H1 (cell line): ENCODE results near the gene DRD1. TPM values are rescaled to one million over a fixed set of nuclear protein-coding genes. Genes with fewer than 3 reads are reported as not detected.

Experiments
- CTCF ChIA-PET: fragments of 300-600 bp; sonication (Branson Sonifier 250); formaldehyde crosslinking; loops from one replicate; lab custom pipeline; 2021; ENCODE audit not compliant: partially characterized antibody; lab: Charles Lee
- POLR2A ChIA-PET: fragments of 300-600 bp; sonication (Branson Sonifier 250); formaldehyde crosslinking; loops from one replicate; lab custom pipeline; 2021; ENCODE audit warnings: inconsistent platforms; ENCODE audit not compliant: partially characterized antibody; lab: Charles Lee
- DNase-seq, 2 experiments: peaks; one replicate each; pipeline versions ENCODE4 v3.0.0 to v3.0.0-alpha.2; 2010 to 2022; ENCODE audit warnings: low spot score in 2 of 2, low read depth in 1 of 2, mixed read lengths in 1 of 2
- FAIRE-seq: peaks from 2 replicates; lab custom pipeline; 2011; peaks lifted over from hg19 to GRCh38; lab: Jason Lieb, UNC
- H2AFZ ChIP-seq: 2 replicates; pipeline ENCODE4 v1.8.1; 2012; ENCODE audit warnings: low read length, inconsistent platforms
- H2AK5ac ChIP-seq: 2 replicates; pipeline ENCODE4 v1.6.1; 2013; ENCODE audit warnings: low read depth, low read length
- H2BK120ac ChIP-seq: replicated peaks from 2 replicates; pipeline ENCODE3; 2013; ENCODE audit warnings: low read depth, low read length, inconsistent platforms
- H2BK12ac ChIP-seq: 2 replicates; pipeline ENCODE4 v1.6.1; 2013; ENCODE audit warnings: low read depth, low read length
- H2BK15ac ChIP-seq: 2 replicates; pipeline ENCODE4 v1.6.1; 2013; ENCODE audit warnings: low read length
- H2BK20ac ChIP-seq: 2 replicates; pipeline ENCODE4 v1.6.1; 2013; ENCODE audit warnings: low read length
- H2BK5ac ChIP-seq: 2 replicates; pipeline ENCODE4 v1.6.1; 2013; ENCODE audit warnings: low read depth, low read length
- H3K14ac ChIP-seq: 2 replicates; pipeline ENCODE4 v1.6.1; 2013; ENCODE audit warnings: inconsistent platforms; ENCODE audit not compliant: insufficient read length
- H3K18ac ChIP-seq: 2 replicates; pipeline ENCODE4 v1.6.1; 2013; ENCODE audit warnings: low read length; ENCODE audit errors: extremely low read depth
- H3K23ac ChIP-seq: 2 replicates; pipeline ENCODE4 v1.6.1; 2013; ENCODE audit warnings: inconsistent platforms; ENCODE audit not compliant: insufficient read length
- H3K23me2 ChIP-seq: 2 replicates; pipeline ENCODE4 v1.6.1; 2013; ENCODE audit warnings: low read depth, low read length
- H3K27ac ChIP-seq: 2 replicates; pipeline ENCODE4 v1.6.1; 2011; ENCODE audit warnings: low read depth, low read length, inconsistent platforms
- H3K27me3 ChIP-seq, 4 experiments: replicated peaks in 1 of 4; 1 replicate in 1 of 4; 2 replicates in 3 of 4; pipeline versions ENCODE4 v1.6.1 to v1.8.1; 2011 to 2013; ENCODE audit warnings: low read length in 3 of 4, mild to moderate bottlenecking in 3 of 4, inconsistent platforms in 2 of 4, mixed read lengths in 2 of 4, moderate library complexity in 1 of 4; ENCODE audit not compliant: control insufficient read depth in 3 of 4, insufficient read depth in 3 of 4; ENCODE audit errors: extremely low read depth in 1 of 4
- H3K36me3 ChIP-seq, 4 experiments: 2 replicates each; pipeline versions ENCODE4 v1.6.1 to v1.8.1; 2011 to 2013; ENCODE audit warnings: mild to moderate bottlenecking in 4 of 4, low read length in 3 of 4, moderate library complexity in 2 of 4, control low read depth in 1 of 4, inconsistent platforms in 1 of 4; ENCODE audit not compliant: insufficient read depth in 4 of 4, control insufficient read depth in 2 of 4
- H3K4ac ChIP-seq: replicated peaks from 2 replicates; pipeline ENCODE3; 2013; ENCODE audit warnings: low read length, low read depth, mixed read lengths, inconsistent platforms; ENCODE audit not compliant: insufficient read length
- H3K4me1 ChIP-seq, 4 experiments: replicated peaks in 1 of 4; 1 replicate in 1 of 4; 2 replicates in 3 of 4; pipeline versions ENCODE4 v1.6.1 to v1.8.1; 2011 to 2013; ENCODE audit warnings: low read length in 3 of 4, inconsistent platforms in 2 of 4, mixed read lengths in 1 of 4; ENCODE audit not compliant: insufficient read depth in 4 of 4, control insufficient read depth in 3 of 4
- H3K4me2 ChIP-seq, 2 experiments: 2 replicates each; pipeline versions ENCODE4 v1.6.1 to v1.8.1; 2011 to 2013; ENCODE audit warnings: low read depth in 2 of 2, low read length in 2 of 2, control low read depth in 1 of 2, inconsistent platforms in 1 of 2, mild to moderate bottlenecking in 1 of 2; ENCODE audit not compliant: insufficient read depth in 1 of 2
- H3K4me3 ChIP-seq, 4 experiments: fragments of 200-600, 300-600 bp in 1 of 4; sonication (generic), shearing (Covaris generic), sonication (Bioruptor Twin) in 1 of 4; 2 replicates each; pipeline versions ENCODE4 v1.5.1 to v1.8.1; 2011 to 2016; ENCODE audit warnings: low read length in 4 of 4, low read depth in 3 of 4, control low read depth in 2 of 4, inconsistent platforms in 2 of 4, mild to moderate bottlenecking in 2 of 4, mixed read lengths in 1 of 4, moderate library complexity in 1 of 4; ENCODE audit not compliant: insufficient read depth in 2 of 4; ENCODE audit errors: extremely low read depth in 1 of 4
- H3K56ac ChIP-seq: replicated peaks from 2 replicates; pipeline ENCODE3; 2013; ENCODE audit warnings: low read depth, mild to moderate bottlenecking, mixed read lengths, low read length, inconsistent platforms; ENCODE audit not compliant: insufficient read length
- H3K79me1 ChIP-seq: 2 replicates; pipeline ENCODE4 v1.6.1; 2013; ENCODE audit warnings: low read depth, low read length, control low read depth
- H3K79me2 ChIP-seq, 2 experiments: 2 replicates each; pipeline versions ENCODE4 v1.6.1 to v1.8.1; 2012 to 2013; ENCODE audit warnings: low read length in 2 of 2, mild to moderate bottlenecking in 2 of 2, inconsistent platforms in 1 of 2; ENCODE audit not compliant: insufficient read depth in 2 of 2, control insufficient read depth in 1 of 2
- H3K9ac ChIP-seq, 4 experiments: replicated peaks in 1 of 4; 1 replicate in 1 of 4; 2 replicates in 3 of 4; pipeline versions ENCODE4 v1.6.1 to v1.8.1; 2011 to 2013; ENCODE audit warnings: low read depth in 3 of 4, low read length in 3 of 4, control low read depth in 2 of 4, mild to moderate bottlenecking in 2 of 4, moderate library complexity in 2 of 4, inconsistent platforms in 1 of 4; ENCODE audit errors: extremely low read depth in 1 of 4
- H3K9me3 ChIP-seq, 2 experiments: 2 replicates each; pipeline versions ENCODE4 v1.6.1 to v1.8.1; 2012 to 2013; ENCODE audit warnings: mild to moderate bottlenecking in 2 of 2, moderate library complexity in 2 of 2, control low read depth in 1 of 2, inconsistent platforms in 1 of 2, low read depth in 1 of 2, low read length in 1 of 2, mixed read lengths in 1 of 2; ENCODE audit not compliant: insufficient read depth in 2 of 2
- H4K20me1 ChIP-seq, 2 experiments: replicated peaks in 1 of 2; 2 replicates each; pipeline versions ENCODE3 to v1.8.1; 2011 to 2013; ENCODE audit warnings: inconsistent platforms in 2 of 2, low read length in 2 of 2, mild to moderate bottlenecking in 1 of 2; ENCODE audit not compliant: insufficient read depth in 2 of 2, control insufficient read depth in 1 of 2
- H4K5ac ChIP-seq: 2 replicates; pipeline ENCODE4 v1.6.1; 2013; ENCODE audit warnings: low read length, low read depth, mixed read lengths, inconsistent platforms; ENCODE audit not compliant: insufficient read length
- H4K8ac ChIP-seq: 2 replicates; pipeline ENCODE4 v1.8.0; 2013; ENCODE audit warnings: mild to moderate bottlenecking, moderate library complexity, low read length, inconsistent platforms; ENCODE audit not compliant: insufficient read depth; ENCODE audit errors: extremely low read depth
- H4K91ac ChIP-seq: replicated peaks from 2 replicates; pipeline ENCODE3; 2013; ENCODE audit warnings: low read length, mixed read lengths, inconsistent platforms; ENCODE audit not compliant: insufficient read length
- BACH1 ChIP-seq: IDR thresholded peaks from 2 replicates; pipeline ENCODE4 v1.6.1; 2012; ENCODE audit warnings: low read length, improper control_type of control experiment
- BRCA1 ChIP-seq: IDR thresholded peaks from 2 replicates; pipeline ENCODE4 v1.6.1; 2012; ENCODE audit warnings: low read depth, low read length, improper control_type of control experiment
- CBX5 ChIP-seq: fragments of 300-800, 300-1000 bp; sonication (generic); IDR thresholded peaks from 2 replicates; pipeline ENCODE4 v1.7.1; 2016; ENCODE audit warnings: antibody characterized with exemption, low read length, low read depth
- EP300 ChIP-seq, 2 experiments: IDR thresholded peaks; 1 replicate in 1 of 2; 2 replicates in 1 of 2; pipeline ENCODE4 v1.6.1; 2011 to 2012; ENCODE audit warnings: low read depth in 2 of 2, low read length in 2 of 2, mild to moderate bottlenecking in 2 of 2, borderline replicate concordance in 1 of 2, inconsistent platforms in 1 of 2, moderate library complexity in 1 of 2
- JUN ChIP-seq: IDR thresholded peaks from 2 replicates; pipeline ENCODE4 v1.6.1; 2011; ENCODE audit warnings: low read depth, mild to moderate bottlenecking, improper control_type of control experiment, low read length
- MAX ChIP-seq: IDR thresholded peaks from 2 replicates; pipeline ENCODE4 v1.6.1; 2012; ENCODE audit warnings: inconsistent platforms
- RBBP5 ChIP-seq: IDR thresholded peaks from 2 replicates; pipeline ENCODE4 v1.7.1; 2012; ENCODE audit warnings: low read depth, mild to moderate bottlenecking, inconsistent platforms, low read length, moderate library complexity, borderline replicate concordance
- SP1 ChIP-seq: IDR thresholded peaks from 2 replicates; pipeline ENCODE4 v1.6.1; 2011; ENCODE audit warnings: low read depth, low read length
- TBP ChIP-seq: IDR thresholded peaks from 2 replicates; pipeline ENCODE4 v1.6.1; 2011; ENCODE audit warnings: low read depth, low read length, improper control_type of control experiment
- WGBS, 2 experiments: shearing (Covaris generic) in 1 of 2; methylation state at CpG; one replicate each; pipeline versions ENCODE4 v1.1.6 to v1.1.7; 2013 to 2015; ENCODE audit warnings: low lambda C conversion rate in 2 of 2, mixed read lengths in 2 of 2, inconsistent platforms in 1 of 2, low coverage in 1 of 2, missing lambda C conversion rate in 1 of 2; ENCODE audit not compliant: insufficient replicate concordance in 2 of 2, insufficient coverage in 1 of 2, insufficient read length in 1 of 2; ENCODE audit errors: extremely low coverage in 1 of 2, missing lambda C conversion rate in 1 of 2; 5-methylcytosine and 5-hydroxymethylcytosine counted together
- long read RNA-seq, 2 experiments: library from RNA in 1 of 2; library from capped mRNA in 1 of 2; stranded (forward); transcript quantifications; one replicate each; pipeline ENCODE4 v2.0.0, GENCODE V29; 2021; ENCODE audit warnings: inconsistent platforms in 1 of 2
- polyA minus RNA-seq, 3 experiments: library from RNA; depleted of rRNA, polyadenylated mRNA; stranded (reverse); fragments of >200 nt; gene quantifications; 1 replicate in 2 of 3; 2 replicates in 1 of 3; pipeline ENCODE4 v1.2.3, GENCODE V29; 2011
- polyA plus RNA-seq, 7 experiments: library from polyadenylated mRNA; depleted of rRNA in 3 of 7; stranded (reverse) in 5 of 7; unstranded in 2 of 7; fragments of >200 nt in 5 of 7; fragments of 200-250 nt in 2 of 7; gene quantifications; 1 replicate in 5 of 7; 2 replicates in 1 of 7; 4 replicates in 1 of 7; pipeline versions ENCODE4 v1.2.1 to v1.2.3, GENCODE V29; 2011 to 2013; ENCODE audit warnings: missing spikeins in 2 of 7, mixed read lengths in 2 of 7
- total RNA-seq: library from RNA; stranded (reverse); fragmentation: NEBNext Ultra II Directional; extraction: Animal tissue kit (Norgen Biotek cat#: 25700); gene quantifications from 2 replicates; pipeline ENCODE4 v1.2.1, GENCODE V29; 2021

Gene DRD1
- total RNA-seq (0.08 and 0.19 TPM in 2 replicates), polyA plus RNA-seq (2011; rRNA removed) (0.03 and 0.05 TPM in 2 replicates), polyA minus RNA-seq (2011; rRNA and poly(A)+ RNA removed) (0.13 and 0.15 TPM in 2 replicates)
- 0.06 TPM for polyA plus RNA-seq (2011; cell fraction: cytosol; rRNA removed)
- polyA plus RNA-seq (2011; cell fraction: nucleus; rRNA removed), result 0.10 TPM
- polyA plus RNA-seq (2012, experiment 1 of 2), result 0.05 to 0.09 TPM (median 0.07 TPM) in 4 replicates
- polyA plus RNA-seq (2012, experiment 2 of 2), result not detected
- polyA plus RNA-seq (2013, experiment 1 of 2), result 0.06 TPM
- 0.06 TPM for polyA plus RNA-seq (2013, experiment 2 of 2)
- polyA minus RNA-seq (2011; cell fraction: cytosol; rRNA and poly(A)+ RNA removed), result not detected
- polyA minus RNA-seq (2011; cell fraction: nucleus; rRNA and poly(A)+ RNA removed), result 0.20 TPM
- long read RNA-seq, experiment 1, partial matches to known transcripts, result 0 of 1 reads
- long read RNA-seq, experiment 1, other reads (novel, unspliced or antisense), result 1 of 1 reads
- long read RNA-seq, experiment 2, result 0 reads

GRCh38 chr5:175444060-175444904, at the start of gene DRD1:
DRD1 (minus strand) TSS chr5:175444182; CDS start chr5:175443099, 1,083 bp downstream.
- no peak within 1 kb of the TSS for H3K14ac ChIP-seq
- no peak within 1 kb of the TSS for H2BK5ac ChIP-seq
- peaks cover 3 to 12% (median 8%) of the 10 kb centered on the region in 4 experiments; a peak in 6 of 7 replicates for H3K4me1 ChIP-seq
- no peaks in the 10 kb centered on the region for H3K36me3 ChIP-seq
- H2BK12ac ChIP-seq, result no peak within 1 kb of the TSS; the same call in 1 of the 2 replicates
- no peak within 1 kb of the TSS for H2BK15ac ChIP-seq
- H3K27ac ChIP-seq, result no peak within 1 kb of the TSS
- no peaks in the 10 kb centered on the region for H3K79me1 ChIP-seq
- DNase-seq (peak in 1 of 2 experiments; percentile 95), FAIRE-seq (no peak)
- H2AFZ ChIP-seq, result peak within 1 kb of the TSS; percentile 47; the same call in 1 of the 2 replicates
- H3K18ac ChIP-seq, result 0 out of 2 replicates have a peak within 1 kb of the TSS, but pooled peaks have one; percentile 6
- no peak within 1 kb of the TSS for H3K9ac ChIP-seq
- no peak within 1 kb of the TSS for H3K56ac ChIP-seq
- peaks cover 11 to 42% (median 38%) of the 10 kb centered on the region in 4 experiments for H3K27me3 ChIP-seq
- 0 out of 2 replicates have a peak within 1 kb of the TSS, but pooled peaks have one; percentile 13 for H2BK20ac ChIP-seq
- ChIA-PET POLR2A (interaction anchor here (1.2 kb wide), 1 partner anchor 34 kb away, joined by 3 read pairs; the partner anchor contains the start of gene SFXN1), CTCF (interaction anchor here (0.6 to 3.3 kb wide), 28 partner anchors 9 to 506 kb away, joined by 3 to 22 read pairs (median 3); no protein-coding TSS in a partner anchor)
- no peaks in the 10 kb centered on the region for H4K20me1 ChIP-seq
- no peak within 1 kb of the TSS for H2BK120ac ChIP-seq
- H3K9me3 ChIP-seq, result no peaks in the 10 kb centered on the region
- no peak within 1 kb of the TSS for H3K4ac ChIP-seq
- peaks cover 9% of the 10 kb centered on the region; the same call in 1 of the 2 replicates for H3K23me2 ChIP-seq
- H3K79me2 ChIP-seq, result no peaks in the 10 kb centered on the region
- H4K91ac ChIP-seq, result no peak within 1 kb of the TSS
- no peak within 1 kb of the TSS for H2AK5ac ChIP-seq
- H4K5ac ChIP-seq, result no peak within 1 kb of the TSS
- H3K4me3 ChIP-seq, result peak within 1 kb of the TSS; percentile 26 to 67 (median 52)
- H3K4me2 ChIP-seq, result peak within 1 kb of the TSS; percentile 46 to 92
- WGBS, 2 experiments, result 1% methylated on average over 56 of the region's 91 CpGs; no CpG with 5 or more reads in 1 of the 2 experiments
- H3K23ac ChIP-seq, result no peak within 1 kb of the TSS
- 0 out of 2 replicates have a peak within 1 kb of the TSS, but pooled peaks have one; percentile 53 for H4K8ac ChIP-seq
- TF ChIP-seq MAX, result peak; percentile 85
- TF ChIP-seq BACH1, result no peak
- TF ChIP-seq BRCA1, result no peak
- TF ChIP-seq JUN, result no peak
- TF ChIP-seq CBX5, result no peak
- TF ChIP-seq TBP, result no peak
- no peak for TF ChIP-seq RBBP5
- TF ChIP-seq EP300 (IDR thresholded peaks at IDR 0.05; ENCODE audit: borderline replicate concordance in 1 of 2, low read depth in 2 of 2, low read length in 2 of 2), result no peak
- TF ChIP-seq SP1, result no peak
